ENCODE measurements around the gene JARID2. TPM values are rescaled to one million over a fixed set of nuclear protein-coding genes. Genes with fewer than 3 reads are reported as not detected.

The JARID2 gene
- total RNA-seq, 2 experiments from 2014 or later, result 28.4 to 29.7 TPM

GRCh38 chr6:15509335-15509933 lies 263.6 kb downstream of the JARID2 start:
- H3K27ac Mint-ChIP-seq, result no peak overlapping the region
- no peaks in the 10 kb centered on the region for H3K4me1 Mint-ChIP-seq
- H3K9me3 Mint-ChIP-seq, result no peaks in the 10 kb centered on the region
- ChIA-PET POLR2A (no interaction called here), CTCF (no interaction called here)
- DNase-seq, result no peak
- no peaks in the 10 kb centered on the region for H3K27me3 Mint-ChIP-seq
- no peak overlapping the region for H3K4me3 Mint-ChIP-seq
- H3K36me3 Mint-ChIP-seq (ENCODE audit: low read depth), result peaks cover 44% of the 10 kb centered on the region

GRCh38 chr6:15510121-15510520 lies 264.3 kb downstream of the JARID2 start:
- no peak overlapping the region for H3K4me3 Mint-ChIP-seq
- ChIA-PET POLR2A (no interaction called here), CTCF (no interaction called here)
- no peaks in the 10 kb centered on the region for H3K4me1 Mint-ChIP-seq
- no peaks in the 10 kb centered on the region for H3K27me3 Mint-ChIP-seq
- no peak for DNase-seq
- H3K36me3 Mint-ChIP-seq (ENCODE audit: low read depth), result peaks cover 48% of the 10 kb centered on the region
- H3K9me3 Mint-ChIP-seq, result no peaks in the 10 kb centered on the region
- H3K27ac Mint-ChIP-seq, result no peak overlapping the region

GRCh38 chr6:15510536-15511247 lies 264.8 kb downstream of the JARID2 start:
- POLR2A ChIA-PET, result no interaction called here
- H3K4me1 Mint-ChIP-seq, result no peaks in the 10 kb centered on the region
- H3K4me3 Mint-ChIP-seq, result no peak overlapping the region
- CTCF ChIA-PET, result no interaction called here
- DNase-seq, result no peak
- H3K36me3 Mint-ChIP-seq (ENCODE audit: low read depth), result peaks cover 43% of the 10 kb centered on the region
- no peaks in the 10 kb centered on the region for H3K27me3 Mint-ChIP-seq
- no peaks in the 10 kb centered on the region for H3K9me3 Mint-ChIP-seq
- H3K27ac Mint-ChIP-seq, result no peak overlapping the region

GRCh38 chr6:15511248-15512125 lies 265.6 kb downstream of the JARID2 start:
- Mint-ChIP-seq H3K27me3 (no peaks in the 10 kb centered on the region), H3K36me3 (ENCODE audit: low read depth) (peaks cover 46% of the 10 kb centered on the region), H3K4me3 (no peak overlapping the region), H3K4me1 (no peaks in the 10 kb centered on the region), H3K27ac (no peak overlapping the region), H3K9me3 (no peaks in the 10 kb centered on the region)
- ChIA-PET CTCF (no interaction called here), POLR2A (no interaction called here)
- DNase-seq, result no peak

GRCh38 chr6:15512126-15512525 lies 266.3 kb downstream of the JARID2 start:
- no peaks in the 10 kb centered on the region for H3K4me1 Mint-ChIP-seq
- CTCF ChIA-PET, result no interaction called here
- DNase-seq, result no peak
- POLR2A ChIA-PET, result no interaction called here
- no peaks in the 10 kb centered on the region for H3K9me3 Mint-ChIP-seq
- no peak overlapping the region for H3K27ac Mint-ChIP-seq
- H3K36me3 Mint-ChIP-seq (ENCODE audit: low read depth), result peaks cover 51% of the 10 kb centered on the region
- H3K4me3 Mint-ChIP-seq, result no peak overlapping the region
- no peaks in the 10 kb centered on the region for H3K27me3 Mint-ChIP-seq

GRCh38 chr6:15512721-15513120 lies 266.9 kb downstream of the JARID2 start:
- no peak for DNase-seq
- no peak overlapping the region for H3K4me3 Mint-ChIP-seq
- H3K9me3 Mint-ChIP-seq, result no peaks in the 10 kb centered on the region
- H3K27me3 Mint-ChIP-seq, result no peaks in the 10 kb centered on the region
- peaks cover 55% of the 10 kb centered on the region for H3K36me3 Mint-ChIP-seq (ENCODE audit: low read depth)
- ChIA-PET POLR2A (no interaction called here), CTCF (no interaction called here)
- no peaks in the 10 kb centered on the region for H3K4me1 Mint-ChIP-seq
- H3K27ac Mint-ChIP-seq, result no peak overlapping the region

GRCh38 chr6:15513131-15513771 lies 267.4 kb downstream of the JARID2 start:
- no peak for DNase-seq
- peaks cover 58% of the 10 kb centered on the region for H3K36me3 Mint-ChIP-seq (ENCODE audit: low read depth)
- ChIA-PET CTCF (no interaction called here), POLR2A (no interaction called here)
- H3K9me3 Mint-ChIP-seq, result no peaks in the 10 kb centered on the region
- H3K27me3 Mint-ChIP-seq, result no peaks in the 10 kb centered on the region
- no peak overlapping the region for H3K27ac Mint-ChIP-seq
- no peak overlapping the region for H3K4me3 Mint-ChIP-seq
- H3K4me1 Mint-ChIP-seq, result no peaks in the 10 kb centered on the region

GRCh38 chr6:15513801-15514711 lies 268.2 kb downstream of the JARID2 start:
- Mint-ChIP-seq H3K9me3 (no peaks in the 10 kb centered on the region), H3K4me3 (no peak overlapping the region), H3K4me1 (no peaks in the 10 kb centered on the region), H3K36me3 (ENCODE audit: low read depth) (peaks cover 52% of the 10 kb centered on the region), H3K27ac (peak overlapping the region; percentile 14), H3K27me3 (no peaks in the 10 kb centered on the region)
- ChIA-PET POLR2A (interaction anchor here (0.6 kb wide), 1 partner anchor 264 kb away, joined by 3 read pairs; no protein-coding TSS in a partner anchor), CTCF (no interaction called here)
- no peak for DNase-seq

- peaks cover 60% of the 10 kb centered on the region for H3K36me3 Mint-ChIP-seq (ENCODE audit: low read depth)
- POLR2A ChIA-PET, result interaction anchor here (0.6 kb wide), 1 partner anchor 263 kb away, joined by 3 read pairs; no protein-coding TSS in a partner anchor
Observed at GRCh38 chr6:15515226-15515625, 269.4 kb downstream of the JARID2 start.

GRCh38 chr6:15515660-15516375 lies 269.9 kb downstream of the JARID2 start:
- peaks cover 62% of the 10 kb centered on the region for H3K36me3 Mint-ChIP-seq (ENCODE audit: low read depth)
- no peak overlapping the region for H3K27ac Mint-ChIP-seq
- DNase-seq, result no peak
- ChIA-PET CTCF (no interaction called here), POLR2A (no interaction called here)
- H3K9me3 Mint-ChIP-seq, result no peaks in the 10 kb centered on the region
- H3K4me1 Mint-ChIP-seq, result peaks cover 2% of the 10 kb centered on the region
- H3K4me3 Mint-ChIP-seq, result no peak overlapping the region
- H3K27me3 Mint-ChIP-seq, result no peaks in the 10 kb centered on the region

More at GRCh38 chr6:15515226-15515625, 269.4 kb downstream of the JARID2 start:
- Mint-ChIP-seq H3K27ac (no peak overlapping the region), H3K27me3 (no peaks in the 10 kb centered on the region), H3K4me1 (no peaks in the 10 kb centered on the region), H3K9me3 (no peaks in the 10 kb centered on the region), H3K4me3 (no peak overlapping the region)
- DNase-seq, result no peak
- CTCF ChIA-PET, result no interaction called here

- POLR2A ChIA-PET, result no interaction called here
- peaks cover 67% of the 10 kb centered on the region for H3K36me3 Mint-ChIP-seq (ENCODE audit: low read depth)
- H3K27me3 Mint-ChIP-seq, result no peaks in the 10 kb centered on the region
- no peak for DNase-seq
- no peaks in the 10 kb centered on the region for H3K9me3 Mint-ChIP-seq
- CTCF ChIA-PET, result no interaction called here
- H3K4me1 Mint-ChIP-seq, result peaks cover 2% of the 10 kb centered on the region
- H3K27ac Mint-ChIP-seq, result no peak overlapping the region
- H3K4me3 Mint-ChIP-seq, result no peak overlapping the region
Observed at GRCh38 chr6:15516378-15516777, 270.5 kb downstream of the JARID2 start.

- peaks cover 6% of the 10 kb centered on the region for H3K4me1 Mint-ChIP-seq
- H3K27me3 Mint-ChIP-seq, result no peaks in the 10 kb centered on the region
- no peak overlapping the region for H3K27ac Mint-ChIP-seq
- no peaks in the 10 kb centered on the region for H3K9me3 Mint-ChIP-seq
- ChIA-PET CTCF (no interaction called here), POLR2A (no interaction called here)
- H3K36me3 Mint-ChIP-seq (ENCODE audit: low read depth), result peaks cover 68% of the 10 kb centered on the region
- H3K4me3 Mint-ChIP-seq, result no peak overlapping the region
- no peak for DNase-seq
Observed at GRCh38 chr6:15516923-15517560, 271.2 kb downstream of the JARID2 start.

Measured in activated CD4-positive, alpha-beta memory T cell treated with anti-CD3 and anti-CD28 coated beads, Interleukin-2, amount 10 ng/mL, durations not matched to agents 7 days and 5 days (primary cell).